H9 (cell line): ENCODE results near the gene TECTA. TPM values are rescaled to one million over a fixed set of nuclear protein-coding genes. Genes with fewer than 3 reads are reported as not detected.

Source experiments
- DNase-seq: peaks from one replicate; pipeline ENCODE4 v3.0.0-alpha.2; 2017
- H2AFZ ChIP-seq: one replicate; pipeline ENCODE4 v1.6.1; 2013; ENCODE audit warnings: mild to moderate bottlenecking, low read length, control low read depth, moderate library complexity
- H2AK5ac ChIP-seq: 2 replicates; pipeline ENCODE4 v1.6.1; 2013; ENCODE audit warnings: low read length, control low read depth, mixed read lengths; ENCODE audit not compliant: insufficient read length
- H2BK120ac ChIP-seq: one replicate; pipeline ENCODE4 v1.6.1; 2013; ENCODE audit warnings: low read depth, mild to moderate bottlenecking, low read length, control low read depth, inconsistent platforms; ENCODE audit not compliant: poor library complexity, severe bottlenecking
- H2BK12ac ChIP-seq: 2 replicates; pipeline ENCODE4 v1.6.1; 2013; ENCODE audit warnings: low read length, control low read depth, mixed read lengths, low read depth; ENCODE audit not compliant: insufficient read length
- H2BK15ac ChIP-seq: 2 replicates; pipeline ENCODE4 v1.6.1; 2013; ENCODE audit warnings: low read depth, low read length, control low read depth
- H2BK20ac ChIP-seq: one replicate; pipeline ENCODE4 v1.6.1; 2013; ENCODE audit warnings: low read depth, mild to moderate bottlenecking, low read length, control low read depth, inconsistent platforms; ENCODE audit not compliant: poor library complexity, severe bottlenecking
- H2BK5ac ChIP-seq: 2 replicates; pipeline ENCODE4 v1.6.1; 2013; ENCODE audit warnings: low read length, control low read depth, mixed read lengths; ENCODE audit not compliant: insufficient read length
- H3K14ac ChIP-seq: 2 replicates; pipeline ENCODE4 v1.6.1; 2013; ENCODE audit warnings: low read length, control low read depth; ENCODE audit not compliant: insufficient read depth
- H3K18ac ChIP-seq: 2 replicates; pipeline ENCODE4 v1.6.1; 2013; ENCODE audit warnings: low read depth, mild to moderate bottlenecking, mixed read lengths, low read length, control low read depth; ENCODE audit not compliant: insufficient read length
- H3K23ac ChIP-seq: 2 replicates; pipeline ENCODE4 v1.6.1; 2013; ENCODE audit warnings: low read length, control low read depth, mixed read lengths, low read depth; ENCODE audit not compliant: insufficient read length
- H3K23me2 ChIP-seq: 2 replicates; pipeline ENCODE4 v1.6.1; 2013; ENCODE audit warnings: low read depth, mild to moderate bottlenecking, mixed read lengths, low read length, control low read depth; ENCODE audit not compliant: insufficient read length, poor library complexity, severe bottlenecking
- H3K27ac ChIP-seq: 2 replicates; pipeline ENCODE4 v1.5.1; 2013; ENCODE audit warnings: low read length, control low read depth, mixed read lengths, low read depth; ENCODE audit not compliant: insufficient read length
- H3K27me3 ChIP-seq: 2 replicates; pipeline ENCODE4 v1.6.1; 2013; ENCODE audit warnings: low read length, control low read depth, inconsistent platforms; ENCODE audit not compliant: insufficient read depth
- H3K4ac ChIP-seq: 2 replicates; pipeline ENCODE4 v1.6.1; 2013; ENCODE audit warnings: low read depth, mild to moderate bottlenecking, control low read depth, inconsistent platforms, low read length, moderate library complexity
- H3K4me1 ChIP-seq: 2 replicates; pipeline ENCODE4 v1.6.1; 2013; ENCODE audit warnings: low read length, control low read depth, inconsistent platforms; ENCODE audit not compliant: insufficient read depth
- H3K4me2 ChIP-seq: 2 replicates; pipeline ENCODE4 v1.6.1; 2013; ENCODE audit warnings: low read length, control low read depth, mixed read lengths; ENCODE audit not compliant: insufficient read length, insufficient read depth
- H3K56ac ChIP-seq: 2 replicates; pipeline ENCODE4 v1.6.1; 2013; ENCODE audit warnings: low read depth, mild to moderate bottlenecking, mixed read lengths, low read length, control low read depth; ENCODE audit not compliant: insufficient read length
- H3K79me1 ChIP-seq: 2 replicates; pipeline ENCODE4 v1.6.1; 2013; ENCODE audit warnings: low read depth, mild to moderate bottlenecking, moderate library complexity, low read length, control low read depth, inconsistent platforms; ENCODE audit not compliant: insufficient read depth, poor library complexity, severe bottlenecking
- H3K79me2 ChIP-seq: 2 replicates; pipeline ENCODE4 v1.6.1; 2013; ENCODE audit warnings: low read length, control low read depth, inconsistent platforms; ENCODE audit not compliant: insufficient read depth
- H3K9ac ChIP-seq: 2 replicates; pipeline ENCODE4 v1.6.1; 2013; ENCODE audit warnings: low read length, control low read depth, mixed read lengths; ENCODE audit not compliant: insufficient read length; ENCODE audit errors: extremely low read depth
- H3K9me3 ChIP-seq: one replicate; pipeline ENCODE4 v1.6.1; 2013; ENCODE audit warnings: low read depth, low read length, inconsistent platforms; ENCODE audit not compliant: control insufficient read depth
- H3T11ph ChIP-seq: one replicate; pipeline ENCODE4 v1.6.1; 2013; ENCODE audit warnings: mild to moderate bottlenecking, low read length, control low read depth, inconsistent platforms
- H4K20me1 ChIP-seq: one replicate; pipeline ENCODE4 v1.6.1; 2013; ENCODE audit not compliant: control insufficient read depth, insufficient read length, insufficient read depth
- H4K5ac ChIP-seq: 2 replicates; pipeline ENCODE4 v1.6.1; 2013; ENCODE audit warnings: low read depth, mild to moderate bottlenecking, mixed read lengths, low read length, control low read depth; ENCODE audit not compliant: insufficient read length
- H4K8ac ChIP-seq: replicated peaks from 2 replicates; pipeline ENCODE4 v1.6.1; 2013; ENCODE audit warnings: low read length, control low read depth, mixed read lengths, low read depth; ENCODE audit not compliant: insufficient read length
- H4K91ac ChIP-seq: 2 replicates; pipeline ENCODE4 v1.6.1; 2013; ENCODE audit warnings: low read depth, mild to moderate bottlenecking, moderate library complexity, mixed read lengths, low read length, control low read depth; ENCODE audit not compliant: insufficient read length
- H3K27ac Mint-ChIP-seq, 3 experiments: 2 replicates in 2 of 3; 3 replicates in 1 of 3; pipeline ENCODE4 v1.8.0; 2020 to 2021; ENCODE audit warnings: mixed read lengths in 3 of 3, mild to moderate bottlenecking in 1 of 3, moderate library complexity in 1 of 3
- H3K27me3 Mint-ChIP-seq: 2 replicates; pipeline ENCODE4 v1.8.0; 2021; ENCODE audit warnings: low read depth, mild to moderate bottlenecking, moderate library complexity, mixed read lengths
- H3K36me3 Mint-ChIP-seq, 3 experiments: 2 replicates in 2 of 3; 3 replicates in 1 of 3; pipeline ENCODE4 v1.8.0; 2020 to 2021; ENCODE audit warnings: low read depth in 3 of 3, mixed read lengths in 3 of 3; ENCODE audit not compliant: insufficient read depth in 1 of 3
- H3K4me1 Mint-ChIP-seq, 2 experiments: 2 replicates each; pipeline ENCODE4 v1.8.0; 2020; ENCODE audit warnings: mixed read lengths in 2 of 2
- H3K4me3 Mint-ChIP-seq, 2 experiments: 2 replicates in 1 of 2; 3 replicates in 1 of 2; pipeline ENCODE4 v1.8.0; 2020 to 2021; ENCODE audit warnings: mild to moderate bottlenecking in 2 of 2, mixed read lengths in 2 of 2, moderate library complexity in 1 of 2
- H3K9me3 Mint-ChIP-seq, 2 experiments: 2 replicates in 1 of 2; 3 replicates in 1 of 2; pipeline ENCODE4 v1.8.0; 2020; ENCODE audit warnings: mild to moderate bottlenecking in 2 of 2, mixed read lengths in 2 of 2, moderate library complexity in 1 of 2
- CTCF ChIP-seq: fragments of 200-600 bp; sonication (generic); conservative IDR thresholded peaks from 3 replicates; pipeline ENCODE4 v1.8.0; 2021; ENCODE audit warnings: antibody characterized with exemption, mild to moderate bottlenecking
- WGBS: extraction: QIAGEN DNeasy Blood & Tissue Kit; methylation state at CpG from one replicate; pipeline ENCODE4 v1.1.7; 2013; ENCODE audit warnings: missing lambda C conversion rate, low lambda C conversion rate, mixed read lengths; ENCODE audit not compliant: insufficient read length; ENCODE audit errors: extremely low coverage; 5-methylcytosine and 5-hydroxymethylcytosine counted together
- total RNA-seq: library from RNA; stranded (reverse); gene quantifications from 2 replicates; pipeline ENCODE4 v1.2.1, GENCODE V29; 2021

TECTA gene
- total RNA-seq, 1 experiment from 2014 or later = 0.66 TPM

GRCh38 chr11:121055076-121055475, 46.0 kb upstream of the TECTA start:
- Mint-ChIP-seq H3K27ac (no peak overlapping the region), H3K4me3 (no peak overlapping the region), H3K4me1 (no peaks in the 10 kb centered on the region), H3K27me3 (no peaks in the 10 kb centered on the region), H3K36me3 (peaks cover 0 to 50% (median 16%) of the 10 kb centered on the region in 3 experiments; a peak in 5 of 7 replicates), H3K9me3 (no peaks in the 10 kb centered on the region)
- no peaks in the 10 kb centered on the region for H3K9me3 ChIP-seq
- H3K18ac ChIP-seq = no peak overlapping the region
- no peak overlapping the region for H3K23ac ChIP-seq
- no peak overlapping the region for H2BK15ac ChIP-seq
- no peak for DNase-seq
- H3K23me2 ChIP-seq = no peaks in the 10 kb centered on the region
- no peaks in the 10 kb centered on the region for H3K79me2 ChIP-seq
- no peak overlapping the region for H2BK120ac ChIP-seq
- no peak overlapping the region for H3K4ac ChIP-seq
- H4K20me1 ChIP-seq = no peaks in the 10 kb centered on the region
- no peak overlapping the region for H4K5ac ChIP-seq
- no CpG with 5 or more reads among the region's 3 CpGs for WGBS
- no peaks in the 10 kb centered on the region for H3K27me3 ChIP-seq
- no peak overlapping the region for H3K4me2 ChIP-seq
- TF ChIP-seq CTCF = no peak
- no peaks in the 10 kb centered on the region for H3K4me1 ChIP-seq
- no peak overlapping the region for H2BK20ac ChIP-seq
- H4K91ac ChIP-seq = no peak overlapping the region
- no peaks in the 10 kb centered on the region for H3K79me1 ChIP-seq
- H2AK5ac ChIP-seq = no peak overlapping the region
- no peak overlapping the region for H3K14ac ChIP-seq
- no peak overlapping the region for H3T11ph ChIP-seq
- no peak overlapping the region for H3K27ac ChIP-seq
- no peak overlapping the region for H2BK5ac ChIP-seq
- no peak overlapping the region for H4K8ac ChIP-seq
- no peak overlapping the region for H3K9ac ChIP-seq
- H2AFZ ChIP-seq = no peak overlapping the region
- H2BK12ac ChIP-seq = no peak overlapping the region
- H3K56ac ChIP-seq = no peak overlapping the region
